Liver (tissue), 9 donors: ENCODE data around the gene NR2F2. TPM values are rescaled to one million over a fixed set of nuclear protein-coding genes. Genes with fewer than 3 reads are reported as not detected.

Experiments
- DNase-seq: peaks from one replicate; pipeline ENCODE4 v3.0.0-alpha.2; 2017; ENCODE audit warnings: low spot score
- H3K27ac ChIP-seq, 2 donors: one replicate each; pipeline ENCODE4 v1.7.0; 2013; ENCODE audit warnings: inconsistent platforms in 2 of 2, low read length in 2 of 2, control low read depth in 1 of 2, low read depth in 1 of 2, mild to moderate bottlenecking in 1 of 2
- H3K27me3 ChIP-seq, 4 donors: one replicate each; pipeline versions ENCODE4 v1.6.1 to v1.7.0; 2013; ENCODE audit warnings: low read length in 3 of 4, inconsistent platforms in 1 of 4, mild to moderate bottlenecking in 1 of 4, moderate library complexity in 1 of 4; ENCODE audit not compliant: control insufficient read depth in 4 of 4, insufficient read depth in 4 of 4
- H3K36me3 ChIP-seq, 4 donors: one replicate each; pipeline versions ENCODE4 v1.6.1 to v1.7.0; 2013; ENCODE audit warnings: low read length in 3 of 4, mild to moderate bottlenecking in 3 of 4, low read depth in 1 of 4, moderate library complexity in 1 of 4; ENCODE audit not compliant: control insufficient read depth in 4 of 4, insufficient read depth in 3 of 4
- H3K4me1 ChIP-seq, 4 donors: one replicate each; pipeline versions ENCODE4 v1.6.1 to v1.7.0; 2013; ENCODE audit warnings: low read length in 3 of 4, mild to moderate bottlenecking in 3 of 4, moderate library complexity in 1 of 4; ENCODE audit not compliant: control insufficient read depth in 4 of 4, insufficient read depth in 4 of 4
- H3K4me3 ChIP-seq, 3 donors: one replicate each; pipeline versions ENCODE4 v1.6.1 to v1.7.0; 2013; ENCODE audit warnings: low read length in 3 of 3, control low read depth in 1 of 3, low read depth in 1 of 3, mild to moderate bottlenecking in 1 of 3
- H3K9ac ChIP-seq, 2 donors: one replicate each; pipeline ENCODE4 v1.7.0; 2013; ENCODE audit warnings: low read length in 2 of 2, mild to moderate bottlenecking in 2 of 2, moderate library complexity in 2 of 2, control low read depth in 1 of 2, low read depth in 1 of 2
- H3K9me3 ChIP-seq, 4 donors: one replicate each; pipeline versions ENCODE4 v1.6.1 to v1.7.0; 2013; ENCODE audit warnings: low read length in 3 of 4; ENCODE audit not compliant: control insufficient read depth in 4 of 4
- CTCF ChIP-seq: fragments of 150-350 bp; IDR thresholded peaks from 2 replicates; pipeline ENCODE4 v1.5.1; 2017; ENCODE audit warnings: improper control_type of control experiment, low read depth, low read length; ENCODE audit not compliant: missing input control
- EGR1 ChIP-seq, 2 donors: IDR thresholded peaks; 2 replicates each; pipeline ENCODE4 v1.6.1; 2016 to 2018; ENCODE audit warnings: antibody characterized with exemption in 2 of 2, low read depth in 2 of 2
- FOXA2 ChIP-seq: IDR thresholded peaks from 2 replicates; pipeline ENCODE4 v1.6.1; 2016; ENCODE audit warnings: antibody characterized with exemption
- GABPA ChIP-seq, 2 donors: IDR thresholded peaks in 1 of 2; conservative IDR thresholded peaks in 1 of 2; 2 replicates each; pipeline ENCODE4 v1.6.1; 2016; ENCODE audit warnings: antibody characterized with exemption in 2 of 2, mild to moderate bottlenecking in 1 of 2, moderate library complexity in 1 of 2
- HNF4A ChIP-seq, 2 donors: conservative IDR thresholded peaks; 2 replicates each; pipeline ENCODE4 v1.6.1; 2016; ENCODE audit warnings: antibody characterized with exemption in 2 of 2, mild to moderate bottlenecking in 2 of 2
- HNF4G ChIP-seq: IDR thresholded peaks from 2 replicates; pipeline ENCODE4 v1.6.1; 2016; ENCODE audit warnings: antibody characterized with exemption
- JUND ChIP-seq, 2 donors: IDR thresholded peaks; 2 replicates each; pipeline ENCODE4 v1.6.1; 2016; ENCODE audit warnings: antibody characterized with exemption in 2 of 2
- MAX ChIP-seq: IDR thresholded peaks from 2 replicates; pipeline ENCODE4 v1.6.1; 2016; ENCODE audit warnings: antibody characterized with exemption
- NR2F2 ChIP-seq: IDR thresholded peaks from 2 replicates; pipeline ENCODE4 v1.6.1; 2016; ENCODE audit warnings: antibody characterized with exemption
- RAD21 ChIP-seq, 2 donors: IDR thresholded peaks; 2 replicates each; pipeline ENCODE4 v1.6.1; 2016; ENCODE audit warnings: antibody characterized with exemption in 2 of 2, mild to moderate bottlenecking in 2 of 2
- RXRA ChIP-seq, 2 donors: IDR thresholded peaks; 2 replicates each; pipeline ENCODE4 v1.6.1; 2017 to 2018; ENCODE audit warnings: antibody characterized with exemption in 2 of 2, mild to moderate bottlenecking in 1 of 2
- SP1 ChIP-seq: IDR thresholded peaks from 2 replicates; pipeline ENCODE4 v1.6.1; 2018; ENCODE audit warnings: antibody characterized with exemption, mild to moderate bottlenecking
- TAF1 ChIP-seq: conservative IDR thresholded peaks from 2 replicates; pipeline ENCODE4 v1.6.1; 2016; ENCODE audit warnings: antibody characterized with exemption, mild to moderate bottlenecking
- YY1 ChIP-seq: IDR thresholded peaks from 2 replicates; pipeline ENCODE4 v1.6.1; 2016; ENCODE audit warnings: antibody characterized with exemption, mild to moderate bottlenecking
- WGBS: extraction: QIAGEN DNeasy Blood & Tissue Kit; methylation state at CpG from one replicate; pipeline ENCODE4 v1.1.7; 2013; 5-methylcytosine and 5-hydroxymethylcytosine counted together
- polyA plus RNA-seq, 2 donors: library from polyadenylated mRNA; stranded (reverse) in 1 of 2; unstranded in 1 of 2; fragments of 200-250 nt in 1 of 2; fragments of >200 nt in 1 of 2; fragmentation: Nextera tagmentation in 1 of 2; extraction: Ambion mirVana in 1 of 2; gene quantifications; one replicate each; pipeline versions ENCODE4 v1.2.1 to v1.2.3, GENCODE V29; 2013 to 2015
- total RNA-seq, 2 donors: library from RNA; depleted of rRNA; stranded (reverse); fragments of >200 nt; gene quantifications; one replicate each; pipeline ENCODE4 v1.2.3, GENCODE V29; 2014
- TF ChIP-seq, protein P1 (sequence below): IDR thresholded peaks from 2 replicates; pipeline ENCODE4 v1.6.1; 2016; ENCODE audit warnings: antibody characterized with exemption
- TF ChIP-seq, protein P2 (sequence below): IDR thresholded peaks from 2 replicates; pipeline ENCODE4 v1.6.1; 2016; ENCODE audit warnings: antibody characterized with exemption, mild to moderate bottlenecking
- donor health status: healthy.
- donor health status: healthy.
- donor health status: healthy.
- donor health status: healthy.
- donor health status: healthy.

The NR2F2 gene
- total and polyA plus RNA-seq, 4 donors, result 5.9 to 22.4 (median 9.2) TPM

DNA sequence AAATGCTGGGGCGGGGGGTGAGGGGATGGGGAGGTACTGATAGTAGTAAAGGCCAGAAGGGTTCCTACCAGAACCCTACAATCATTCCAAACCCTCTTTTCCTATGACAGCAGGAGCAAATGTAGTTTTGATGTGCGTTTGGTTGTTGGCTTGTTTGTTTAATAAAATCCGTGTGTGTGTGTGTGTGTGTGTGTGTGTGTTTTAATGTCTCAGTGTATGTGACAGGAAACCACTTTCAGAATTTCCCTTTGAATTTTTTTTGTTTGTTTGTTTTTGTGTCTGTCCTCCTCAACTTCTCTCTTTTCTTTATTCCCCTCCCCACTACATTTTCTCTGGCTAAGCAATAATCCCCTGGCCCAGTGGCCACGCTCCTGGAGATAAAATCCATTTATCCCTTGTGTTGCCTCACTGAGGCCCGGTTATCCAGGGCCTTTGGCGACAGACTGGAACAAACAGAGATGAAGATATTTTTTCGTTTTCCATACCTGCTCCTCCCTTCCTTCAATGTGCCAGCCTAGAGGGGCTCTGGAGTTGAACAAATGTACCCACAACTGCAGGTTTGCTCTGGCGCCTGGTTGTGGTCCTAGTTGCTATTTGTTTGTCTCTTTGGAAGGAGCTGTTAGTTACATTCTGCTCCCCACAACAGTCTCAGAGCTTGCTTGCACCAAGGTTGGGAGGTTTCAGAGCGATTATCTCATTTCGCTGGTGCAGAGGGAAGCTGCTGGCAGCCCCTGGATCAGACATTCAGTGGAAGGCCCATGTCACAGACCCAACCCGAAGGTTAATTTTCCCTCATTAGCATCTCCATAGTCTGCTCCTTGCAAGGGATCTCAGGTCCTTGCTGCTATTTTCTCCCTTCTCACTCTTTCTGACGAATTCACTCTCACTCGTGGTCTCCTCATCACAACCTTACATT lies 17.9 kb downstream of the NR2F2 start (continued):
- no peak for TF ChIP-seq RXRA (IDR thresholded peaks at IDR 0.05)
- TF ChIP-seq SP1, result no peak
- TF ChIP-seq GABPA (IDR thresholded peaks at IDR 0.05 in 1 of 2, conservative IDR thresholded peaks at IDR 0.05 in 1 of 2), result no peak
- TF ChIP-seq FOXA2, result no peak
- TF ChIP-seq RAD21 (IDR thresholded peaks at IDR 0.05), result no peak
- no peak for TF ChIP-seq TAF1

DNA sequence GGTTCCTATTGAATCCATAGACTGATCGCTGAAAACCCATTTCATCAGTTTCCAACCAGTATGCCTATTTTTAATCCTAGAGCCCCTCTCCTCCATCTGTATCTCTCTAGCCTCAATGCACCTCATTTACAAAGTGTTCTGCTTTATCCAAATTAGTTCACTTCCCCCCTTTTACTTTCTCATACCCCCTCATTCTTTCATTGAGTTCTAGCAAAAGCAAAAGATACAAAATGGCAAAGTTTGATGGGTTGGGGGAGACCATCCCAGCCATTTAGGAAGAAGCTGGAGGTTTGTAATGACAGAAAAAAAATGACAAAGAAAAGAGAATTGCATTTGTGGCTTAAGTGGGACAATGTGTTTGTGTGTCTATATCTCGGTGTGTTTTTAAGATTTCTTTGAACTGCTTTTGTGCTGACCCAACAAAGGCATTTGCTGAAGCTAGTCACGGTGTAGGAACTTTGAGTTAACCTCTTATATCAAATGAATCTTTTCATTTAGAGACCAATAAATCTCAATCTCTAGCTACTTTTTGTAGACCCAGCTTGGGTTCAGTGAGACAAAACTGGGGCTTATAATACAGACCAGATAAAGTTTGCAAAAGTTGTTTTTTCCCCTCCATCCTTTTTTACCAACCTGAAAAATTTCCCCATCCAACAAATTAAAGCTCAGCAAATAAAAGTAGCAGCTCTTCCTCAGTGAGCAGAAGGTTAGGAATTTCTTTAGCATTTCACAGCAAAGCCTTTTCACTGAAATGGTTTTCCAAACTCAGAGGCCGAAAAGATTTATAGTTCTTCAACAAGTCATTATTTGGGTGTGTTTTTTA lies 18.7 kb downstream of the NR2F2 start:
- no peak overlapping the region for H3K9ac ChIP-seq
- H3K4me1 ChIP-seq, result peaks cover 13 to 49% (median 37%) of the 10 kb centered on the region in 4 donors
- 74% methylated on average over 4 of the region's 4 CpGs for WGBS
- H3K27me3 ChIP-seq, result no peaks in the 10 kb centered on the region
- H3K27ac ChIP-seq, result peak overlapping the region; percentile 11 to 36
- no peaks in the 10 kb centered on the region for H3K9me3 ChIP-seq
- H3K36me3 ChIP-seq, result no peaks in the 10 kb centered on the region
- TF ChIP-seq SP1, result no peak
- TF ChIP-seq, protein P1, sequence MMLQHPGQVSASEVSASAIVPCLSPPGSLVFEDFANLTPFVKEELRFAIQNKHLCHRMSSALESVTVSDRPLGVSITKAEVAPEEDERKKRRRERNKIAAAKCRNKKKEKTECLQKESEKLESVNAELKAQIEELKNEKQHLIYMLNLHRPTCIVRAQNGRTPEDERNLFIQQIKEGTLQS, result no peak
- no peak for TF ChIP-seq NR2F2
- TF ChIP-seq, protein P2, sequence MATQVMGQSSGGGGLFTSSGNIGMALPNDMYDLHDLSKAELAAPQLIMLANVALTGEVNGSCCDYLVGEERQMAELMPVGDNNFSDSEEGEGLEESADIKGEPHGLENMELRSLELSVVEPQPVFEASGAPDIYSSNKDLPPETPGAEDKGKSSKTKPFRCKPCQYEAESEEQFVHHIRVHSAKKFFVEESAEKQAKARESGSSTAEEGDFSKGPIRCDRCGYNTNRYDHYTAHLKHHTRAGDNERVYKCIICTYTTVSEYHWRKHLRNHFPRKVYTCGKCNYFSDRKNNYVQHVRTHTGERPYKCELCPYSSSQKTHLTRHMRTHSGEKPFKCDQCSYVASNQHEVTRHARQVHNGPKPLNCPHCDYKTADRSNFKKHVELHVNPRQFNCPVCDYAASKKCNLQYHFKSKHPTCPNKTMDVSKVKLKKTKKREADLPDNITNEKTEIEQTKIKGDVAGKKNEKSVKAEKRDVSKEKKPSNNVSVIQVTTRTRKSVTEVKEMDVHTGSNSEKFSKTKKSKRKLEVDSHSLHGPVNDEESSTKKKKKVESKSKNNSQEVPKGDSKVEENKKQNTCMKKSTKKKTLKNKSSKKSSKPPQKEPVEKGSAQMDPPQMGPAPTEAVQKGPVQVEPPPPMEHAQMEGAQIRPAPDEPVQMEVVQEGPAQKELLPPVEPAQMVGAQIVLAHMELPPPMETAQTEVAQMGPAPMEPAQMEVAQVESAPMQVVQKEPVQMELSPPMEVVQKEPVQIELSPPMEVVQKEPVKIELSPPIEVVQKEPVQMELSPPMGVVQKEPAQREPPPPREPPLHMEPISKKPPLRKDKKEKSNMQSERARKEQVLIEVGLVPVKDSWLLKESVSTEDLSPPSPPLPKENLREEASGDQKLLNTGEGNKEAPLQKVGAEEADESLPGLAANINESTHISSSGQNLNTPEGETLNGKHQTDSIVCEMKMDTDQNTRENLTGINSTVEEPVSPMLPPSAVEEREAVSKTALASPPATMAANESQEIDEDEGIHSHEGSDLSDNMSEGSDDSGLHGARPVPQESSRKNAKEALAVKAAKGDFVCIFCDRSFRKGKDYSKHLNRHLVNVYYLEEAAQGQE, result no peak
- no peak for TF ChIP-seq HNF4G
- TF ChIP-seq RXRA (IDR thresholded peaks at IDR 0.05), result no peak
- TF ChIP-seq YY1, result no peak
- TF ChIP-seq JUND (IDR thresholded peaks at IDR 0.05), result no peak
- TF ChIP-seq GABPA (IDR thresholded peaks at IDR 0.05 in 1 of 2, conservative IDR thresholded peaks at IDR 0.05 in 1 of 2), result no peak
- TF ChIP-seq MAX, result no peak
- no peak for TF ChIP-seq RAD21 (IDR thresholded peaks at IDR 0.05)
- no peak for TF ChIP-seq EGR1 (IDR thresholded peaks at IDR 0.05; ENCODE audit: low read depth in 2 of 2)
- TF ChIP-seq CTCF, result no peak
- TF ChIP-seq HNF4A (conservative IDR thresholded peaks at IDR 0.05), result no peak
- H3K4me3 ChIP-seq, result no peak overlapping the region
- DNase-seq, result no peak
